Measurements from ENCODE around the gene SYP. TPM values are rescaled to one million over a fixed set of nuclear protein-coding genes. Genes with fewer than 3 reads are reported as not detected.

Gene SYP
- total and polyA plus RNA-seq, 2 donors (not counting 3 experiments of a cell fraction or from before 2014, with no cell fraction given), result 0.21 to 0.77 TPM

- intact Hi-C loops (cut with micrococcal nuclease), result no loop called here
- H3K27ac ChIP-seq (ENCODE audit: insufficient read depth, low read depth, low read length), result no peak overlapping the region
- DNase-seq (ENCODE audit: low read depth, low spot score), result no peak
- no TSS peak for BruUV-seq (replicated peaks)
- H4K20me1 ChIP-seq (replicated peaks; ENCODE audit: control insufficient read depth, extremely low read depth, insufficient read depth, low read length), result no peaks in the 10 kb centered on the region
- no peak for TF ChIP-seq GATA2 (IDR thresholded peaks at IDR 0.05; ENCODE audit: insufficient read depth, insufficient read length, low read depth, low read length)
- no peak for TF ChIP-seq MAX (IDR thresholded peaks at IDR 0.05; ENCODE audit: insufficient read depth, insufficient read length)
- TF ChIP-seq MYC (IDR thresholded peaks at IDR 0.05; ENCODE audit: low read depth, low read length), result no peak
- TF ChIP-seq JUN (IDR thresholded peaks at IDR 0.05; ENCODE audit: borderline replicate concordance, insufficient read depth, insufficient read length, low read depth), result no peak
- no peak for TF ChIP-seq POLR2A (IDR thresholded peaks at IDR 0.05; ENCODE audit: low read depth, low read length)
- TF ChIP-seq CTCF (IDR thresholded peaks at IDR 0.05; ENCODE audit: extremely low read depth in 1 of 2, insufficient read depth in 1 of 2, low read depth in 1 of 2, low read length in 2 of 2), result no peak
- TF ChIP-seq POLR2AphosphoS5 (IDR thresholded peaks at IDR 0.05; ENCODE audit: insufficient read depth, low read depth, low read length), result no peak
- no peak for TF ChIP-seq EZH2 (IDR thresholded peaks at IDR 0.05; ENCODE audit: borderline replicate concordance, low read depth, low read length, severe bottlenecking)
- CTCF ChIA-PET, result no interaction called here
- dilution Hi-C loops (cut with MboI; ENCODE audit: extremely low pct_ligation_motif_present, low sequenced_read_pairs), result no loop called here
- no peak for FAIRE-seq
- H3K79me2 ChIP-seq (ENCODE audit: control insufficient read depth, insufficient read depth, low read length), result no peaks in the 10 kb centered on the region
- no peak overlapping the region for H3K9ac ChIP-seq (replicated peaks; ENCODE audit: extremely low read depth, insufficient read depth, low read length)
- POLR2A ChIA-PET, result no interaction called here
- no peaks in the 10 kb centered on the region for H3K4me1 ChIP-seq (ENCODE audit: control insufficient read depth, extremely low read depth, insufficient read depth, low read length)
- H2AFZ ChIP-seq (ENCODE audit: low read depth, low read length), result no peak overlapping the region
- H3K4me2 ChIP-seq (ENCODE audit: insufficient read depth, low read length), result no peak overlapping the region
- no peaks in the 10 kb centered on the region for H3K9me1 ChIP-seq (replicated peaks; ENCODE audit: control insufficient read depth, extremely low read depth, insufficient read depth, low read length)
- no peaks in the 10 kb centered on the region for H3K9me3 ChIP-seq (replicated peaks; ENCODE audit: control insufficient read depth, insufficient read depth, low read length)
- H3K36me3 ChIP-seq (ENCODE audit: control insufficient read depth in 2 of 2, extremely low read depth in 1 of 2, insufficient read depth in 2 of 2, low read length in 2 of 2), result no peaks in the 10 kb centered on the region
- no peaks in the 10 kb centered on the region for H3K27me3 ChIP-seq (ENCODE audit: control insufficient read depth in 2 of 2, insufficient read depth in 2 of 2, low read length in 2 of 2)
- no peak overlapping the region for H3K4me3 ChIP-seq (replicated peaks in 1 of 3; ENCODE audit: insufficient read depth in 1 of 3, low read depth in 1 of 3, low read length in 3 of 3)
Observed at GRCh38 chrX:49212209-49212608, 12.2 kb upstream of the SYP start.
